ENCODE data around the gene METTL24.

DNA sequence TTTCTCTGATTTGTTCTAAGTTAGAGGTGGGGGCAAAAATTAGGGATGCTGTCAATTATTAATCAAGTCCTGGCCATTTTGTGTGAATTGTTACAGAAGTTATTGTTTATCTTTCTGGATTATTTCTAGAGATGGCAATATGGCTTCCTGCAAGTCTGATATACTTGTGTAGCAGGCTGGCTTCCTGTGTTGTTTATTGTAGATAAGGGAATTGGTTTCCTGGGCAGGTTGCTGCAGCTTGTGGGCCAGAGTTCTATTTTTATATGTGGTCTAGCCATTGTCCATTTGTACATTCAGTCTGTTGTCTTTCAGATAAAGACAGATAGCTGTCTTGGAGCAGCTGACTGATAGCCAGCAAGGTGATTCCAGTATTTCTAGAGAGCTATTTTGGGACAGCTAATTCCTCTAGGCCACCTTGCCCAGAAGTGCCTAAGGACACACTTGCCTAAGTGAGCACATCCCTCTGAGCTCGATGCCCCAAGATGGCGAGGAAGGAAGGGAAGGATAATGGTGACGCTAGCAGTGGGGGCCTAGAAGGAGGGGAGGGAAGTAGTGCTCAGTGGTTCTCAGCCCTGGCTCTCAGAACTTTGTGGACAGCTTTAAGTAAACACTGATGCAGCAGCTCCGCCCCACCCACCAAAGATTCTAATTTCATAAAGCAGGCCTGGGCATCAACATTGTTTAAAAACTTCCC is 31.7 kb upstream of the METTL24 start:
- TF ChIP-seq ZNF512 (CRISPR knock-in tag; IDR thresholded peaks at IDR 0.05) (no peak), RXRA (CRISPR knock-in tag; IDR thresholded peaks at IDR 0.05) (no peak), SAFB2 (CRISPR knock-in tag; IDR thresholded peaks at IDR 0.05; ENCODE audit: borderline replicate concordance, low read depth) (no peak)
- TF ChIP-seq, protein P1, sequence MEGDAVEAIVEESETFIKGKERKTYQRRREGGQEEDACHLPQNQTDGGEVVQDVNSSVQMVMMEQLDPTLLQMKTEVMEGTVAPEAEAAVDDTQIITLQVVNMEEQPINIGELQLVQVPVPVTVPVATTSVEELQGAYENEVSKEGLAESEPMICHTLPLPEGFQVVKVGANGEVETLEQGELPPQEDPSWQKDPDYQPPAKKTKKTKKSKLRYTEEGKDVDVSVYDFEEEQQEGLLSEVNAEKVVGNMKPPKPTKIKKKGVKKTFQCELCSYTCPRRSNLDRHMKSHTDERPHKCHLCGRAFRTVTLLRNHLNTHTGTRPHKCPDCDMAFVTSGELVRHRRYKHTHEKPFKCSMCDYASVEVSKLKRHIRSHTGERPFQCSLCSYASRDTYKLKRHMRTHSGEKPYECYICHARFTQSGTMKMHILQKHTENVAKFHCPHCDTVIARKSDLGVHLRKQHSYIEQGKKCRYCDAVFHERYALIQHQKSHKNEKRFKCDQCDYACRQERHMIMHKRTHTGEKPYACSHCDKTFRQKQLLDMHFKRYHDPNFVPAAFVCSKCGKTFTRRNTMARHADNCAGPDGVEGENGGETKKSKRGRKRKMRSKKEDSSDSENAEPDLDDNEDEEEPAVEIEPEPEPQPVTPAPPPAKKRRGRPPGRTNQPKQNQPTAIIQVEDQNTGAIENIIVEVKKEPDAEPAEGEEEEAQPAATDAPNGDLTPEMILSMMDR (CRISPR knock-in tag; IDR thresholded peaks at IDR 0.05), result no peak
- TF ChIP-seq, protein P2, sequence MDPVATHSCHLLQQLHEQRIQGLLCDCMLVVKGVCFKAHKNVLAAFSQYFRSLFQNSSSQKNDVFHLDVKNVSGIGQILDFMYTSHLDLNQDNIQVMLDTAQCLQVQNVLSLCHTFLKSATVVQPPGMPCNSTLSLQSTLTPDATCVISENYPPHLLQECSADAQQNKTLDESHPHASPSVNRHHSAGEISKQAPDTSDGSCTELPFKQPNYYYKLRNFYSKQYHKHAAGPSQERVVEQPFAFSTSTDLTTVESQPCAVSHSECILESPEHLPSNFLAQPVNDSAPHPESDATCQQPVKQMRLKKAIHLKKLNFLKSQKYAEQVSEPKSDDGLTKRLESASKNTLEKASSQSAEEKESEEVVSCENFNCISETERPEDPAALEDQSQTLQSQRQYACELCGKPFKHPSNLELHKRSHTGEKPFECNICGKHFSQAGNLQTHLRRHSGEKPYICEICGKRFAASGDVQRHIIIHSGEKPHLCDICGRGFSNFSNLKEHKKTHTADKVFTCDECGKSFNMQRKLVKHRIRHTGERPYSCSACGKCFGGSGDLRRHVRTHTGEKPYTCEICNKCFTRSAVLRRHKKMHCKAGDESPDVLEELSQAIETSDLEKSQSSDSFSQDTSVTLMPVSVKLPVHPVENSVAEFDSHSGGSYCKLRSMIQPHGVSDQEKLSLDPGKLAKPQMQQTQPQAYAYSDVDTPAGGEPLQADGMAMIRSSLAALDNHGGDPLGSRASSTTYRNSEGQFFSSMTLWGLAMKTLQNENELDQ (CRISPR knock-in tag; IDR thresholded peaks at IDR 0.05; ENCODE audit: borderline replicate concordance), result no peak

Measured in HepG2 (cell line).